Suprapubic skin (tissue), 4 donors: Measurements from ENCODE around the gene EXO1. TPM values are rescaled to one million over a fixed set of nuclear protein-coding genes. Genes with fewer than 3 reads are reported as not detected.
A peak's percentile ranks its signal among the peaks of the same experiment; 100 is the strongest.

Experiments
- DNase-seq, 2 donors: peaks; one replicate each; pipeline ENCODE4 v3.0.0-alpha.2; 2019; ENCODE audit warnings: low spot score in 2 of 2
- H3K27ac ChIP-seq: fragments of 200-600 bp; sonication (generic); one replicate; pipeline ENCODE4 v1.5.1; 2019
- H3K27me3 ChIP-seq: fragments of 200-600 bp; sonication (generic); one replicate; pipeline ENCODE4 v1.5.1; 2019
- H3K36me3 ChIP-seq: fragments of 200-600 bp; sonication (generic); one replicate; pipeline ENCODE4 v1.5.1; 2019
- H3K4me1 ChIP-seq: fragments of 200-600 bp; sonication (generic); one replicate; pipeline ENCODE4 v1.5.1; 2019
- H3K4me3 ChIP-seq: fragments of 200-600 bp; sonication (generic); one replicate; pipeline ENCODE4 v1.5.1; 2019; ENCODE audit warnings: mild to moderate bottlenecking
- H3K9me3 ChIP-seq: fragments of 200-600 bp; sonication (generic); one replicate; pipeline ENCODE4 v1.5.1; 2019
- EP300 ChIP-seq: sonication (generic); formaldehyde crosslinking; IDR thresholded peaks from one replicate; pipeline ENCODE4 v1.6.1; 2017; ENCODE audit warnings: antibody characterized with exemption
- POLR2A ChIP-seq, 2 donors: fragments of 450-650 bp; IDR thresholded peaks; one replicate each; pipeline ENCODE4 v1.6.1; 2017; ENCODE audit warnings: antibody characterized with exemption in 2 of 2, mild to moderate bottlenecking in 2 of 2, moderate library complexity in 2 of 2
- POLR2AphosphoS5 ChIP-seq, 3 donors: sonication (generic); formaldehyde crosslinking; IDR thresholded peaks; one replicate each; pipeline ENCODE4 v1.6.1; 2017; ENCODE audit warnings: antibody characterized with exemption in 3 of 3
- WGBS: methylation state at CpG from one replicate; pipeline ENCODE4 v1.1.5; 2018; 5-methylcytosine and 5-hydroxymethylcytosine counted together
- total RNA-seq, 4 donors: library from RNA; depleted of rRNA; stranded (reverse); fragments of >200 nt; gene quantifications; one replicate each; pipeline ENCODE4 v1.1.0, GENCODE V29; 2016
- TF ChIP-seq, protein P1 (sequence below), 2 donors: fragments of 200-600 bp in 1 of 2; fragments of 450-650 bp in 1 of 2; sonication (generic) in 1 of 2; IDR thresholded peaks; one replicate each; pipeline ENCODE4 v1.5.1; 2016 to 2019; ENCODE audit warnings: antibody characterized with exemption in 2 of 2, mild to moderate bottlenecking in 1 of 2, moderate library complexity in 1 of 2

EXO1 gene
- total RNA-seq, 4 donors from 2014 or later, result 0.48 to 1.6 (median 0.94) TPM

DNA sequence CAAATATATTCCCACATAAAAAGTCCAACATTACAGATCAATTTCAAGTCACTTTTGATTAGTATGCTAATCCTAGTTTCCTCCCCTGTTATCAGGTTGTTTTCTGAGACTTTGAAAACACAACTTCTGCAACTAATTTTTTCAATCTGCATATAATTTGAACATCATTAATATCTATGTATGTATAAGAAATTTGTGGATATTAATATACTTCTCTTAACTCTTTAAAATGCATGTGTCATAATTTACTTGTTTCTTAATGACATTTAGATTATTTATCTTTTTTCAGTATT, 48.6 kb downstream of the EXO1 start:
- DNase-seq, result no peak
- Histone ChIP-seq H3K9me3 (no peaks in the 10 kb centered on the region), H3K4me1 (no peaks in the 10 kb centered on the region), H3K27ac (no peak overlapping the region), H3K27me3 (no peaks in the 10 kb centered on the region), H3K4me3 (no peak overlapping the region), H3K36me3 (no peaks in the 10 kb centered on the region)
- TF ChIP-seq POLR2AphosphoS5 (IDR thresholded peaks at IDR 0.05), result no peak
- no peak for TF ChIP-seq EP300
- TF ChIP-seq, protein P1, sequence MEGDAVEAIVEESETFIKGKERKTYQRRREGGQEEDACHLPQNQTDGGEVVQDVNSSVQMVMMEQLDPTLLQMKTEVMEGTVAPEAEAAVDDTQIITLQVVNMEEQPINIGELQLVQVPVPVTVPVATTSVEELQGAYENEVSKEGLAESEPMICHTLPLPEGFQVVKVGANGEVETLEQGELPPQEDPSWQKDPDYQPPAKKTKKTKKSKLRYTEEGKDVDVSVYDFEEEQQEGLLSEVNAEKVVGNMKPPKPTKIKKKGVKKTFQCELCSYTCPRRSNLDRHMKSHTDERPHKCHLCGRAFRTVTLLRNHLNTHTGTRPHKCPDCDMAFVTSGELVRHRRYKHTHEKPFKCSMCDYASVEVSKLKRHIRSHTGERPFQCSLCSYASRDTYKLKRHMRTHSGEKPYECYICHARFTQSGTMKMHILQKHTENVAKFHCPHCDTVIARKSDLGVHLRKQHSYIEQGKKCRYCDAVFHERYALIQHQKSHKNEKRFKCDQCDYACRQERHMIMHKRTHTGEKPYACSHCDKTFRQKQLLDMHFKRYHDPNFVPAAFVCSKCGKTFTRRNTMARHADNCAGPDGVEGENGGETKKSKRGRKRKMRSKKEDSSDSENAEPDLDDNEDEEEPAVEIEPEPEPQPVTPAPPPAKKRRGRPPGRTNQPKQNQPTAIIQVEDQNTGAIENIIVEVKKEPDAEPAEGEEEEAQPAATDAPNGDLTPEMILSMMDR (IDR thresholded peaks at IDR 0.05), result peak in 1 of 2 donors; percentile 1

- no peaks in the 10 kb centered on the region for H3K27me3 ChIP-seq
- no peaks in the 10 kb centered on the region for H3K9me3 ChIP-seq
- no peaks in the 10 kb centered on the region for H3K36me3 ChIP-seq
- no peak overlapping the region for H3K27ac ChIP-seq
- WGBS, result 91% methylated on average over 5 of the region's 5 CpGs
- H3K4me1 ChIP-seq, result no peaks in the 10 kb centered on the region
- H3K4me3 ChIP-seq, result no peak overlapping the region
- TF ChIP-seq POLR2A (IDR thresholded peaks at IDR 0.05), result no peak
- TF ChIP-seq EP300, result no peak
- TF ChIP-seq, protein P1 (IDR thresholded peaks at IDR 0.05), result no peak
- TF ChIP-seq POLR2AphosphoS5 (IDR thresholded peaks at IDR 0.05), result no peak
- no peak for DNase-seq
Measured at GRCh38 chr1:241899210-241899609, 51.2 kb downstream of the EXO1 start.

- no peak for TF ChIP-seq EP300
- TF ChIP-seq POLR2AphosphoS5 (IDR thresholded peaks at IDR 0.05), result no peak
- TF ChIP-seq, protein P1 (IDR thresholded peaks at IDR 0.05), result no peak
- TF ChIP-seq POLR2A (IDR thresholded peaks at IDR 0.05), result no peak
- H3K36me3 ChIP-seq, result no peaks in the 10 kb centered on the region
- no peak overlapping the region for H3K27ac ChIP-seq
- H3K27me3 ChIP-seq, result no peaks in the 10 kb centered on the region
- H3K4me1 ChIP-seq, result no peaks in the 10 kb centered on the region
- DNase-seq, result no peak
- H3K4me3 ChIP-seq, result no peak overlapping the region
- no peaks in the 10 kb centered on the region for H3K9me3 ChIP-seq
Measured at GRCh38 chr1:241900381-241900780, 52.4 kb downstream of the EXO1 start.

- no peak overlapping the region for H3K4me3 ChIP-seq
- TF ChIP-seq POLR2A (IDR thresholded peaks at IDR 0.05), result no peak
- no peak for TF ChIP-seq EP300
- no peak for TF ChIP-seq POLR2AphosphoS5 (IDR thresholded peaks at IDR 0.05)
- TF ChIP-seq, protein P1 (IDR thresholded peaks at IDR 0.05), result no peak
- no peaks in the 10 kb centered on the region for H3K4me1 ChIP-seq
- H3K27ac ChIP-seq, result no peak overlapping the region
- DNase-seq, result no peak
- no peaks in the 10 kb centered on the region for H3K27me3 ChIP-seq
- WGBS, result 50% methylated on average over 5 of the region's 5 CpGs
- no peaks in the 10 kb centered on the region for H3K9me3 ChIP-seq
- no peaks in the 10 kb centered on the region for H3K36me3 ChIP-seq
Measured at GRCh38 chr1:241902391-241903065, 54.5 kb downstream of the EXO1 start.

DNA sequence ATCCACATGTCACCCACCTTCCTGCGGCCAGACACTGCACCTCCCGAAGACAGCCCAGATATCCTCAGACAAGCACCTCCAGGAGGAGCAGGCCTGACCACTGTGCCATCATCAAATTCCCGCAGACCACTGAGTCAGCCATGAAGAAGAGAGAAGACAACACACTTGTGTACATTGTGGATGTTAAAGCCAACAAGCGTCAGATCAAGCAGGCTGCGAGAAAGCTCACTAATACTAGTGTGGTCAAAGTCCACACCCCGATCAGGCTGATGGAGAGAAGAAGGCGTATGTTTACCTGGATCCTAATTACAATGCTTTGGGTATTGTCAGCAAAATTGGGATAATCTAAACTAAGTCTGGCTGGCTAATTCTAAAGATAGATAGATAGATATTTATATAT, 68.2 kb downstream of the EXO1 start:
- no peaks in the 10 kb centered on the region for H3K4me1 ChIP-seq
- H3K9me3 ChIP-seq, result no peaks in the 10 kb centered on the region
- H3K27me3 ChIP-seq, result no peaks in the 10 kb centered on the region
- no peaks in the 10 kb centered on the region for H3K36me3 ChIP-seq
- no peak for DNase-seq
- TF ChIP-seq POLR2A (IDR thresholded peaks at IDR 0.05) (no peak), POLR2AphosphoS5 (IDR thresholded peaks at IDR 0.05) (no peak), EP300 (no peak)
- TF ChIP-seq, protein P1 (IDR thresholded peaks at IDR 0.05), result no peak
- H3K27ac ChIP-seq, result no peak overlapping the region
- 94% methylated on average over 7 of the region's 7 CpGs for WGBS
- no peak overlapping the region for H3K4me3 ChIP-seq
